ENCODE measurements around the gene RBBP5.
"Not testable (repeated sequence)": the region's sequence is repeated elsewhere in the genome, so short reads cannot be mapped to it uniquely, and the experiment has no call there.

RBBP5 gene

GRCh38 chr1:205121660-205122488 is at the start of gene RBBP5:
TSS of gene RBBP5 (minus strand) at chr1:205121978. CDS start at chr1:205121873, 105 bp downstream.
- DNase-seq = peak; percentile 95

GRCh38 chr1:205171369-205171768 is 49.6 kb upstream of the RBBP5 start:
- no peak for DNase-seq

GRCh38 chr1:205170532-205171269 is 48.9 kb upstream of the RBBP5 start:
- DNase-seq = no peak

GRCh38 chr1:205169248-205169647 is 47.5 kb upstream of the RBBP5 start:
- no peak for DNase-seq

GRCh38 chr1:205168291-205168690 is 46.5 kb upstream of the RBBP5 start:
- DNase-seq = no peak

GRCh38 chr1:205162301-205162700 is 40.5 kb upstream of the RBBP5 start:
- no peak for DNase-seq

GRCh38 chr1:205161076-205161475 is 39.3 kb upstream of the RBBP5 start:
- DNase-seq = no peak

- DNase-seq = no peak
Observed at GRCh38 chr1:205158048-205158616, 36.4 kb upstream of the RBBP5 start.

GRCh38 chr1:205155665-205156377 is 34.0 kb upstream of the RBBP5 start:
- not testable (repeated sequence) for DNase-seq

- DNase-seq = no peak
Observed at GRCh38 chr1:205152505-205152904, 30.7 kb upstream of the RBBP5 start.

- no peak for DNase-seq
Observed at GRCh38 chr1:205150651-205151428, 29.1 kb upstream of the RBBP5 start.

- no peak for DNase-seq
Observed at GRCh38 chr1:205147191-205147835, 25.5 kb upstream of the RBBP5 start.

GRCh38 chr1:205144751-205145150 is 23.0 kb upstream of the RBBP5 start:
- DNase-seq = no peak

- DNase-seq = no peak
Observed at GRCh38 chr1:205144046-205144720, 22.4 kb upstream of the RBBP5 start.

- no peak for DNase-seq
Observed at GRCh38 chr1:205142102-205142469, 20.3 kb upstream of the RBBP5 start.

- DNase-seq = peak; percentile 61
Observed at GRCh38 chr1:205141236-205142101, 19.7 kb upstream of the RBBP5 start.

GRCh38 chr1:205140113-205140512 is 18.3 kb upstream of the RBBP5 start:
- no peak for DNase-seq

- DNase-seq = no peak
Observed at GRCh38 chr1:205137901-205138300, 16.1 kb upstream of the RBBP5 start.

- no peak for DNase-seq
Observed at GRCh38 chr1:205133287-205133686, 11.5 kb upstream of the RBBP5 start.

GRCh38 chr1:205129447-205130029 is 7.8 kb upstream of the RBBP5 start:
- no peak for DNase-seq
